SK-N-MC (cell line): ENCODE data around the gene CFAP53.

ENCODE experiments used
- EZH2 ChIP-seq: fragments of 200-600 bp; sonication (generic); IDR thresholded peaks from one replicate; pipeline ENCODE4 v1.6.1; 2017; ENCODE audit warnings: antibody characterized with exemption
- POLR2AphosphoS5 ChIP-seq: IDR thresholded peaks from 2 replicates; pipeline ENCODE4 v1.6.1; 2012; ENCODE audit warnings: mild to moderate bottlenecking, low read depth, low read length, borderline replicate concordance

- no peak for TF ChIP-seq EZH2
- TF ChIP-seq POLR2AphosphoS5 = no peak
These were observed 66.9 kb downstream of the CFAP53 start for GRCh38 chr18:50199346-50199855.
